H9 (cell line): Measurements from ENCODE around the gene TMEM174. TPM values are rescaled to one million over a fixed set of nuclear protein-coding genes. Genes with fewer than 3 reads are reported as not detected.
A peak's percentile ranks its signal among the peaks of the same experiment; 100 is the strongest.

ENCODE experiments used
- DNase-seq: peaks from one replicate; pipeline ENCODE4 v3.0.0-alpha.2; 2017
- H2AFZ ChIP-seq: one replicate; pipeline ENCODE4 v1.6.1; 2013; ENCODE audit warnings: mild to moderate bottlenecking, low read length, control low read depth, moderate library complexity
- H2AK5ac ChIP-seq: 2 replicates; pipeline ENCODE4 v1.6.1; 2013; ENCODE audit warnings: low read length, control low read depth, mixed read lengths; ENCODE audit not compliant: insufficient read length
- H2BK120ac ChIP-seq: one replicate; pipeline ENCODE4 v1.6.1; 2013; ENCODE audit warnings: low read depth, mild to moderate bottlenecking, low read length, control low read depth, inconsistent platforms; ENCODE audit not compliant: poor library complexity, severe bottlenecking
- H2BK12ac ChIP-seq: 2 replicates; pipeline ENCODE4 v1.6.1; 2013; ENCODE audit warnings: low read length, control low read depth, mixed read lengths, low read depth; ENCODE audit not compliant: insufficient read length
- H2BK15ac ChIP-seq: 2 replicates; pipeline ENCODE4 v1.6.1; 2013; ENCODE audit warnings: low read depth, low read length, control low read depth
- H2BK20ac ChIP-seq: one replicate; pipeline ENCODE4 v1.6.1; 2013; ENCODE audit warnings: low read depth, mild to moderate bottlenecking, low read length, control low read depth, inconsistent platforms; ENCODE audit not compliant: poor library complexity, severe bottlenecking
- H2BK5ac ChIP-seq: 2 replicates; pipeline ENCODE4 v1.6.1; 2013; ENCODE audit warnings: low read length, control low read depth, mixed read lengths; ENCODE audit not compliant: insufficient read length
- H3K14ac ChIP-seq: 2 replicates; pipeline ENCODE4 v1.6.1; 2013; ENCODE audit warnings: low read length, control low read depth; ENCODE audit not compliant: insufficient read depth
- H3K18ac ChIP-seq: 2 replicates; pipeline ENCODE4 v1.6.1; 2013; ENCODE audit warnings: low read depth, mild to moderate bottlenecking, mixed read lengths, low read length, control low read depth; ENCODE audit not compliant: insufficient read length
- H3K23ac ChIP-seq: 2 replicates; pipeline ENCODE4 v1.6.1; 2013; ENCODE audit warnings: low read length, control low read depth, mixed read lengths, low read depth; ENCODE audit not compliant: insufficient read length
- H3K23me2 ChIP-seq: 2 replicates; pipeline ENCODE4 v1.6.1; 2013; ENCODE audit warnings: low read depth, mild to moderate bottlenecking, mixed read lengths, low read length, control low read depth; ENCODE audit not compliant: insufficient read length, poor library complexity, severe bottlenecking
- H3K27ac ChIP-seq: 2 replicates; pipeline ENCODE4 v1.5.1; 2013; ENCODE audit warnings: low read length, control low read depth, mixed read lengths, low read depth; ENCODE audit not compliant: insufficient read length
- H3K27me3 ChIP-seq: 2 replicates; pipeline ENCODE4 v1.6.1; 2013; ENCODE audit warnings: low read length, control low read depth, inconsistent platforms; ENCODE audit not compliant: insufficient read depth
- H3K4ac ChIP-seq: 2 replicates; pipeline ENCODE4 v1.6.1; 2013; ENCODE audit warnings: low read depth, mild to moderate bottlenecking, control low read depth, inconsistent platforms, low read length, moderate library complexity
- H3K4me1 ChIP-seq: 2 replicates; pipeline ENCODE4 v1.6.1; 2013; ENCODE audit warnings: low read length, control low read depth, inconsistent platforms; ENCODE audit not compliant: insufficient read depth
- H3K4me2 ChIP-seq: 2 replicates; pipeline ENCODE4 v1.6.1; 2013; ENCODE audit warnings: low read length, control low read depth, mixed read lengths; ENCODE audit not compliant: insufficient read length, insufficient read depth
- H3K56ac ChIP-seq: 2 replicates; pipeline ENCODE4 v1.6.1; 2013; ENCODE audit warnings: low read depth, mild to moderate bottlenecking, mixed read lengths, low read length, control low read depth; ENCODE audit not compliant: insufficient read length
- H3K79me1 ChIP-seq: 2 replicates; pipeline ENCODE4 v1.6.1; 2013; ENCODE audit warnings: low read depth, mild to moderate bottlenecking, moderate library complexity, low read length, control low read depth, inconsistent platforms; ENCODE audit not compliant: insufficient read depth, poor library complexity, severe bottlenecking
- H3K79me2 ChIP-seq: 2 replicates; pipeline ENCODE4 v1.6.1; 2013; ENCODE audit warnings: low read length, control low read depth, inconsistent platforms; ENCODE audit not compliant: insufficient read depth
- H3K9ac ChIP-seq: 2 replicates; pipeline ENCODE4 v1.6.1; 2013; ENCODE audit warnings: low read length, control low read depth, mixed read lengths; ENCODE audit not compliant: insufficient read length; ENCODE audit errors: extremely low read depth
- H3K9me3 ChIP-seq: one replicate; pipeline ENCODE4 v1.6.1; 2013; ENCODE audit warnings: low read depth, low read length, inconsistent platforms; ENCODE audit not compliant: control insufficient read depth
- H3T11ph ChIP-seq: one replicate; pipeline ENCODE4 v1.6.1; 2013; ENCODE audit warnings: mild to moderate bottlenecking, low read length, control low read depth, inconsistent platforms
- H4K20me1 ChIP-seq: one replicate; pipeline ENCODE4 v1.6.1; 2013; ENCODE audit not compliant: control insufficient read depth, insufficient read length, insufficient read depth
- H4K5ac ChIP-seq: 2 replicates; pipeline ENCODE4 v1.6.1; 2013; ENCODE audit warnings: low read depth, mild to moderate bottlenecking, mixed read lengths, low read length, control low read depth; ENCODE audit not compliant: insufficient read length
- H4K8ac ChIP-seq: replicated peaks from 2 replicates; pipeline ENCODE4 v1.6.1; 2013; ENCODE audit warnings: low read length, control low read depth, mixed read lengths, low read depth; ENCODE audit not compliant: insufficient read length
- H4K91ac ChIP-seq: 2 replicates; pipeline ENCODE4 v1.6.1; 2013; ENCODE audit warnings: low read depth, mild to moderate bottlenecking, moderate library complexity, mixed read lengths, low read length, control low read depth; ENCODE audit not compliant: insufficient read length
- H3K27ac Mint-ChIP-seq, 3 experiments: 2 replicates in 2 of 3; 3 replicates in 1 of 3; pipeline ENCODE4 v1.8.0; 2020 to 2021; ENCODE audit warnings: mixed read lengths in 3 of 3, mild to moderate bottlenecking in 1 of 3, moderate library complexity in 1 of 3
- H3K27me3 Mint-ChIP-seq: 2 replicates; pipeline ENCODE4 v1.8.0; 2021; ENCODE audit warnings: low read depth, mild to moderate bottlenecking, moderate library complexity, mixed read lengths
- H3K36me3 Mint-ChIP-seq, 3 experiments: 2 replicates in 2 of 3; 3 replicates in 1 of 3; pipeline ENCODE4 v1.8.0; 2020 to 2021; ENCODE audit warnings: low read depth in 3 of 3, mixed read lengths in 3 of 3; ENCODE audit not compliant: insufficient read depth in 1 of 3
- H3K4me1 Mint-ChIP-seq, 2 experiments: 2 replicates each; pipeline ENCODE4 v1.8.0; 2020; ENCODE audit warnings: mixed read lengths in 2 of 2
- H3K4me3 Mint-ChIP-seq, 2 experiments: 2 replicates in 1 of 2; 3 replicates in 1 of 2; pipeline ENCODE4 v1.8.0; 2020 to 2021; ENCODE audit warnings: mild to moderate bottlenecking in 2 of 2, mixed read lengths in 2 of 2, moderate library complexity in 1 of 2
- H3K9me3 Mint-ChIP-seq, 2 experiments: 2 replicates in 1 of 2; 3 replicates in 1 of 2; pipeline ENCODE4 v1.8.0; 2020; ENCODE audit warnings: mild to moderate bottlenecking in 2 of 2, mixed read lengths in 2 of 2, moderate library complexity in 1 of 2
- CTCF ChIP-seq: fragments of 200-600 bp; sonication (generic); conservative IDR thresholded peaks from 3 replicates; pipeline ENCODE4 v1.8.0; 2021; ENCODE audit warnings: antibody characterized with exemption, mild to moderate bottlenecking
- WGBS: extraction: QIAGEN DNeasy Blood & Tissue Kit; methylation state at CpG from one replicate; pipeline ENCODE4 v1.1.7; 2013; ENCODE audit warnings: missing lambda C conversion rate, low lambda C conversion rate, mixed read lengths; ENCODE audit not compliant: insufficient read length; ENCODE audit errors: extremely low coverage; 5-methylcytosine and 5-hydroxymethylcytosine counted together
- total RNA-seq: library from RNA; stranded (reverse); gene quantifications from 2 replicates; pipeline ENCODE4 v1.2.1, GENCODE V29; 2021

TMEM174 gene
- total RNA-seq, 1 experiment from 2014 or later, result not detected

- no peak overlapping the region for H2BK15ac ChIP-seq
- H3K4ac ChIP-seq, result no peak overlapping the region
- TF ChIP-seq CTCF, result no peak
- H2AK5ac ChIP-seq, result no peak overlapping the region
- H2AFZ ChIP-seq, result peak overlapping the region; percentile 9
- WGBS, result no CpG with 5 or more reads among the region's 6 CpGs
- Mint-ChIP-seq H3K36me3 (peaks cover 2 to 5% (median 2%) of the 10 kb centered on the region in 3 experiments; a peak in 5 of 7 replicates), H3K4me1 (peaks cover 12 to 15% of the 10 kb centered on the region in 2 experiments), H3K4me3 (no peak overlapping the region), H3K27ac (peak overlapping the region in 2 of 3 experiments; percentile 61 to 79; a peak in 1 of 7 replicates), H3K27me3 (peaks cover 8% of the 10 kb centered on the region), H3K9me3 (peaks cover 5% of the 10 kb centered on the region in 2 experiments; a peak in 4 of 5 replicates)
- no peaks in the 10 kb centered on the region; the same call in 1 of the 2 replicates for H3K4me1 ChIP-seq
- H3K14ac ChIP-seq, result no peak overlapping the region
- H3K4me2 ChIP-seq, result no peak overlapping the region
- H2BK120ac ChIP-seq, result no peak overlapping the region
- no peak overlapping the region for H3T11ph ChIP-seq
- no peaks in the 10 kb centered on the region for H3K23me2 ChIP-seq
- no peak overlapping the region for H4K91ac ChIP-seq
- no peaks in the 10 kb centered on the region for H3K27me3 ChIP-seq
- H3K9ac ChIP-seq, result no peak overlapping the region
- H2BK5ac ChIP-seq, result no peak overlapping the region
- no peaks in the 10 kb centered on the region for H4K20me1 ChIP-seq
- no peak overlapping the region for H3K23ac ChIP-seq
- H2BK12ac ChIP-seq, result no peak overlapping the region
- H3K18ac ChIP-seq, result no peak overlapping the region
- H3K27ac ChIP-seq, result no peak overlapping the region
- no peaks in the 10 kb centered on the region for H3K79me1 ChIP-seq
- H3K56ac ChIP-seq, result no peak overlapping the region
- no peaks in the 10 kb centered on the region for H3K79me2 ChIP-seq
- peak; percentile 43 for DNase-seq
- no peaks in the 10 kb centered on the region for H3K9me3 ChIP-seq
- H4K5ac ChIP-seq, result no peak overlapping the region
- H2BK20ac ChIP-seq, result no peak overlapping the region
- H4K8ac ChIP-seq, result no peak overlapping the region
Observed at GRCh38 chr5:73189871-73190376, 16.9 kb downstream of the TMEM174 start.
